ENCODE data around the gene FGF18.

GRCh38 chr5:171484460-171484899, 65.0 kb downstream of the FGF18 start:
- TF ChIP-seq, protein P1, sequence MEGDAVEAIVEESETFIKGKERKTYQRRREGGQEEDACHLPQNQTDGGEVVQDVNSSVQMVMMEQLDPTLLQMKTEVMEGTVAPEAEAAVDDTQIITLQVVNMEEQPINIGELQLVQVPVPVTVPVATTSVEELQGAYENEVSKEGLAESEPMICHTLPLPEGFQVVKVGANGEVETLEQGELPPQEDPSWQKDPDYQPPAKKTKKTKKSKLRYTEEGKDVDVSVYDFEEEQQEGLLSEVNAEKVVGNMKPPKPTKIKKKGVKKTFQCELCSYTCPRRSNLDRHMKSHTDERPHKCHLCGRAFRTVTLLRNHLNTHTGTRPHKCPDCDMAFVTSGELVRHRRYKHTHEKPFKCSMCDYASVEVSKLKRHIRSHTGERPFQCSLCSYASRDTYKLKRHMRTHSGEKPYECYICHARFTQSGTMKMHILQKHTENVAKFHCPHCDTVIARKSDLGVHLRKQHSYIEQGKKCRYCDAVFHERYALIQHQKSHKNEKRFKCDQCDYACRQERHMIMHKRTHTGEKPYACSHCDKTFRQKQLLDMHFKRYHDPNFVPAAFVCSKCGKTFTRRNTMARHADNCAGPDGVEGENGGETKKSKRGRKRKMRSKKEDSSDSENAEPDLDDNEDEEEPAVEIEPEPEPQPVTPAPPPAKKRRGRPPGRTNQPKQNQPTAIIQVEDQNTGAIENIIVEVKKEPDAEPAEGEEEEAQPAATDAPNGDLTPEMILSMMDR (IDR thresholded peaks at IDR 0.05; ENCODE audit: low read depth, low read length) = peak; percentile 89
- TF ChIP-seq EZH2phosphoT487 (IDR thresholded peaks at IDR 0.05; ENCODE audit: low read depth) = no peak
